OCI-LY3 (cell line): ENCODE data around the gene GRM8.

Experiments
- EZH2phosphoT487 ChIP-seq: fragments of 200-600 bp; shearing (Covaris generic); IDR thresholded peaks from 2 replicates; pipeline ENCODE4 v1.6.1; 2018; ENCODE audit warnings: antibody characterized with exemption, mixed run types, low read depth
- TF ChIP-seq, protein P1 (sequence below): fragments of 200-600, 300-600 bp; sonication (generic); IDR thresholded peaks from 2 replicates; pipeline ENCODE4 v1.5.1; 2014; ENCODE audit warnings: antibody characterized with exemption, low read length, low read depth

DNA sequence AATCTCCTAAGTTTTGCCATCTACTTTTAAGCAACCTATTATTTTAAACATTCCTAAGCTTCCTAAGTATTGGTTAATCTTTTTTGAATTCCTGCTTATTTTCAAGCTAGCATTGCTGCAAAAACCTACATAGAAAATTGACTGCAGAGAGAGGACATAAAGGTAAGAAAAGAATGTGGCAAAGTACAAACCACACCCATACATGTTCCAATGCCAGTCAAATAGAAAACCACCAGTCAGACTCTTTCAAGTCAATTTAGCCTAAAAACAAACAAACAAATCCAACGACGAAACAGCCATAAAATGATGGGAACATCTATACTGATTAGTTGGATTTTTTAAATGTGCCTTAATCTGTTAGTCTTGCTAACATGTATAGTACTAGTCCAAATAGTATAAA is 804.8 kb downstream of the GRM8 start:
- TF ChIP-seq EZH2phosphoT487 = no peak
- TF ChIP-seq, protein P1, sequence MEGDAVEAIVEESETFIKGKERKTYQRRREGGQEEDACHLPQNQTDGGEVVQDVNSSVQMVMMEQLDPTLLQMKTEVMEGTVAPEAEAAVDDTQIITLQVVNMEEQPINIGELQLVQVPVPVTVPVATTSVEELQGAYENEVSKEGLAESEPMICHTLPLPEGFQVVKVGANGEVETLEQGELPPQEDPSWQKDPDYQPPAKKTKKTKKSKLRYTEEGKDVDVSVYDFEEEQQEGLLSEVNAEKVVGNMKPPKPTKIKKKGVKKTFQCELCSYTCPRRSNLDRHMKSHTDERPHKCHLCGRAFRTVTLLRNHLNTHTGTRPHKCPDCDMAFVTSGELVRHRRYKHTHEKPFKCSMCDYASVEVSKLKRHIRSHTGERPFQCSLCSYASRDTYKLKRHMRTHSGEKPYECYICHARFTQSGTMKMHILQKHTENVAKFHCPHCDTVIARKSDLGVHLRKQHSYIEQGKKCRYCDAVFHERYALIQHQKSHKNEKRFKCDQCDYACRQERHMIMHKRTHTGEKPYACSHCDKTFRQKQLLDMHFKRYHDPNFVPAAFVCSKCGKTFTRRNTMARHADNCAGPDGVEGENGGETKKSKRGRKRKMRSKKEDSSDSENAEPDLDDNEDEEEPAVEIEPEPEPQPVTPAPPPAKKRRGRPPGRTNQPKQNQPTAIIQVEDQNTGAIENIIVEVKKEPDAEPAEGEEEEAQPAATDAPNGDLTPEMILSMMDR = no peak
